SHP77 (cell line): ENCODE measurements around the gene TMTC2.

Experiments used
- DNase-seq, 2 experiments: peaks; one replicate each; lab custom pipeline; 2025; lab: John Stamatoyannopoulos, UW

Gene TMTC2

GRCh38 chr12:83015390-83016217, 328.9 kb downstream of the TMTC2 start:
- no peak for DNase-seq

DNA sequence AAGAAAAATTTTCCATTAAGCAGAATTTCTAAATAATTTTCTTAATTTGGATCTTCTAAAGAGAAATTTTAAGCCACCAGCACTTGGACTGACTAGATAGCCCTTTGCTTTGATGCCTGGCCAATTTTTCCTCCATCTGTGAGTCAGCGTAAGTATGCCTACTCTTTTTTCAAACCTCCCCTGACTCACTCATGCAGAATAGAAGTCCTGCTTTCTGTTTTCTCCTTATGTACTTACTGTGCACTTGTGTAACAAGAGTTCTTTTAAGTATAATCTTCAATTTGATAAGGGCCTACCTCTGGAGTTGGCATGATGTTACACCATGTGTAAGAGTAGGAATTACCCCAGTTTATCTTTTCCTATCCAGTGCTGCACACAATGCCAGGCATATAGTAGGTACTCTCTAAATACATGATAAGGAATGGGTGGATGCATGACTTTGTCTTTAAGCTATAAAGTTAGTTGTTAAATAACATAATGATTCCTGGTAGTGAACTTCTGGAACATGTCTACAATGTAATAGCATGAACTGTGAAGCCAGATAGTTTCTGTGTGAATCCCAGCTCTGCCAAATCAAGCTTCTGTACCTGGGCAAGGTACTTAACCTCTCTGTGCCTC, 329.6 kb downstream of the TMTC2 start:
- DNase-seq = no peak

DNA sequence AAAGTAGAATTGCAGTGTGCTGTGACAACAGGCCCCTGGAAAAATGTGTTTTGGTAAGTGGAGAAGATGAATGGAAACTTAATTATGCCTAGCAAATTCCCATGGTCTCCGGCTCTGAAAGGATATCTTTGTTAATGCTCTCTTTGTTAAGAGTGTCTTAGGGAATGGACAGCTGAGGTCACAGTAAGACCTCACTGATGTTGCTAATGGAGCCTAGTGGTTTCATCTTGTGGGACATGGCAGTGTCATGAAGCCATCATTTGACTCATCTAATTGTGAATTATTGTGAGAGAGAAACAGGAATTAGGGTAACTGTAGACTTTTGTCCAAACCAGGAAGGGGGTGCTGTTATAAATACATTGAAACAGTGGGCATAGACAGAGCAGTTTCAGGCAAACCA, 330.3 kb downstream of the TMTC2 start:
- DNase-seq = no peak

DNA sequence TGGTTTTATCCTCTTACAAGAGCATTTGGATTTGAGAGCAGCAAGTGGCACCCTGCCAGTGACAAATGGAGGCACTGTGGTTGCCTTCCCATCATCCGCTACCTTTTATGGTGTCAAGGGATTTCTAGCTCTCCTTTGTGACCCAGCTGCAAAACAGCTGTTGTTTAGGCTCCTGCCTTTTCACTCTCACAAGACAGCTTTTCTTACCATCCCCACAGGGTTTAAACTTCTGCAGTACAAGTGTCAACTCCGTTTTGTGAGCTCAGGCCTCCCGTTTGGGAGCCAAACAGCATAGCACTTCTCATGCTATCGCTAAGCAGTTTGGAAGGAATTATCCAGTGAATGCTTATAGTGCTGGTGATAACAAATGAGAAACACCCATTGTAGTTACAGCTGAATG, 331.4 kb downstream of the TMTC2 start:
- DNase-seq = no peak

DNA sequence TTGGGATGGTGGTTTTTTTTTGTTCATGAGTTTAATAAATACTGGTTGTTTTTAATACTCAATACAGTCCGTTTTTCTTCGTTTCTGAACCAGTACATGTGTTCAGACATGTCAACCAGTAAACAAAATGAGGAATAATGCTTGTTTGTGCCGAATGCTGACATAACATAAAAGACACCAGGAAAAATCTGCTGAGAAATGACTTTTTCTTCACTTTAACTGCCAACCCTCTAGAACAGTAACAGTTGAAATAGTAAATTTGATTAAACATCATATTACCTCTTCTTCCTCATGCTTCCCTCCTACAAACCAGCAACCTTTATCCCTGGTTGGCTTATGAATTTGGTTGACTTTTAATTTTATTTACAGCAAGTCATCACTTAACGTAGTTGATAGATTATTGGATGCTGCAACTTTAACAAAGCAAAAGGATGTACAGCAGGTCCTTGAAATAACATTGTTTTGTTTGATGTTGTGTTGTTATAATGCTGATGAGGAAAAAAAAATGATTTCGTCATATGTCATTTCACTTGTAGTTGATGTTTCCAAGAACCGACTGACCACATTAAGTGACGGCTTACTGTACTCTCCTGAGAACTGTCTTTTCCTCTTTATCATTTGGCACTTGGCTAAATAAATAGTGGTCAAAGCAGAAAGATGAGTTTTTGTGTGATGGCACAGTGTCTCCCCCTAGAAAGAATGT, 340.5 kb downstream of the TMTC2 start:
- DNase-seq = no peak

DNA sequence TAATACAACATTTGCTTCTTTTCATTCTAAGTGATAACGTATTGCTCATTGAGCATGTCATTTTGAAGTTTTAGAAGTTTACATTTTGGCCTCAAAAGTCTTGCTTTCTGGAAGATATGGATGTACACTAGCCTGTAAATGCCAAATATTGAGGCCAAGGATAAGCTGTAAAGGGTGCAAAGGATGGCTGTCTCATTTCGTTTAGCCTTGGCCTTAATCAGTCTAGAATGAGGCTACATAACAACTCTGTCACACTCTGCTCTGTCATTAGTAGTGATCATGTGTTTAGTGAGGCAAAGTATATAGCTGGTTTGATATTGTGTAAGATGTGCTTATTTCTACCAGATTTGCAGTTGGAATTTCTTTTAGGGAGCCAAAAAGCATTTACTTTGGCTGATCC, 344.5 kb downstream of the TMTC2 start:
- DNase-seq = no peak

DNA sequence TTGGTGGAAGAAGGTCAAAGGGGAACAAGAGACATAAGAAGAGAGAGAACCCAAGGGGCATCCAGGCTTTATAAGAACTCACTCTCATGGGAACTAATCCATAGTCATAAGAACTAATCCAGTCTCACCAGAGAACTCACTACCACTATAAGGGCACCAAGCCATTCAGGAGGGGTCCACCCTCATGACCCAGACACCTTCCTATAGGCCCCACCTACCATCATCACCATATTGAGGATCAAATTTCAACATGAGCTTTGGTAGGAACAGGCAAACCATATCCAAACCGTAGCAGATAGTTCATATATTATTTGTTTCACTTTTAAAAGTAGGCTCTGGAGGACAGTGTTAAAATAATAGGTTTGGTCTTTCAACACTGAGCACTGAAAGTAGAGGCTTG, 350.1 kb downstream of the TMTC2 start:
- DNase-seq = no peak

- DNase-seq = no peak
Observed at GRCh38 chr12:83039413-83039812, 352.7 kb downstream of the TMTC2 start.

DNA sequence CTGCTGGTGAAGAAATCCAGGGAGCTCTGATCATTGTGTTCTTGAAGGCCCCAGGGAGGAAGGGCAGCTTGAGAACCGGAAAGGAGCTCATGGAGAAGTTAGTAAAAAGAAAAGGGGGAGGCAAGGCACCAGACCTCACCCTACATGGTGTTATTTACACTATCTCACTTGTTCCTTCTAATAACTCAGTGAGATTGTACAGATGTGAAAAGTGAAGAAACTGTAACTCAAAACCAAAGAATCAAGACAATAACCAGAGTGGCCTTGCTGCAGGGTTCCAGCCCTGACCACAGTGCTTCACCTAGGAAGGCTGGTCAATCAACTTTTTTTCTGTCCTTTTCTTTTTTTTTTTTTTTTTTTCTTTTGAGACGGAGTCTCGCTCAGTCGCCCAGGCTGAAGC, 353.6 kb downstream of the TMTC2 start:
- DNase-seq = no peak

GRCh38 chr12:83040991-83041390, 354.3 kb downstream of the TMTC2 start:
- no peak for DNase-seq

DNA sequence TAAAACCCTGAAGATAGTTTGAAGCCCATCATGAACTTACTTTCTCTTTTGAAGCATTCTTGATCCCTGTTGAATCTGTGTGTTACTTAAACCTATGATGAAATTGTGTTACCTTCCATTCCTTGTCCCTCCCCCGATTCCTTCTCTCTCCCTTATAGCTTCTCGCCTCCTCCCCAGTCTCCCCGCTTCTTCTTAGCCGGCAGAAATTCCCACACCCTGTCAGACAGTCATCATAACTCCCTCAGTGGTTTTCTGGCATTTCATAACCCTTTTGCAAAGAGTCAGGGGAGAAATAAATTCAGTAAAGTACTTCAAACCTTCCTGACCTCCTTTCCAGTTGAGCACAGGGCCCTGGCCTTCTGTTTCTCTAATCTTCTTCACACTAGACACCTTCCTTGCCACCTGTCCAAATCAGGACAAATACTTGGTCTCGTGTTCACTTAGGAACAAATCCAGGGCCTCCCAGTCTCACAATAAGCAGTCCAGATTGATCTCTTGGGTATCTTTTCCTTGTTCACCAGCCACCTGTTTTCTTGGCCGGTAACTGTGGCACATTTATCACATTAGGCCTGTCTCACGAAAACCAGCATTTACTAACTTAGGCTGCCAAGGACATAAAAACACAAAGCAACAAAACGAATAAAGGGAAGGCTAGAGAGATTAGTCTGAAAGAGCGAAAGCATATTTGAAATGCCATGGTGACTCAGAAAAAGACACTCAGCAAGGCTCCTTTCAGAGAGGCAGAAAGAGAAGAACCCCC, 355.9 kb downstream of the TMTC2 start:
- DNase-seq = no peak

DNA sequence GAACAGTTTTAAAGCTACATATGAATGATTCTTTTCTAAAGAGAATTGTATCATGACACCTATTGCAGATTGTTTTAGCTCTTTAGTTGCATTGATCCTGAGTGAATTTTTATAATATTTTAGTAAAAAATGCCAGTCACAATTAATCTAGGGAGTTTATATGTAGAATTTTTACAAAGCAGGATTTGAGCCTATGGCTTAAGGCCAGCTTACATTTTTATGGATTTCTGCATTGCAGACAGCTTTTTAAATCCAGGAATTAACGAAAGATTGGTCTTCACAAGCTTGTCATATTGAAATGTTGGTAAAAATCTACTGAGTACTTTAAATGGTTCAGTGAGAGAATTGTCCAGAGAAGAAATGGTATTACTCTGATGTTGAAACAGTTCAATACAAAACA, 358.0 kb downstream of the TMTC2 start:
- no peak for DNase-seq

GRCh38 chr12:83046019-83046418, 359.3 kb downstream of the TMTC2 start:
- DNase-seq = no peak

DNA sequence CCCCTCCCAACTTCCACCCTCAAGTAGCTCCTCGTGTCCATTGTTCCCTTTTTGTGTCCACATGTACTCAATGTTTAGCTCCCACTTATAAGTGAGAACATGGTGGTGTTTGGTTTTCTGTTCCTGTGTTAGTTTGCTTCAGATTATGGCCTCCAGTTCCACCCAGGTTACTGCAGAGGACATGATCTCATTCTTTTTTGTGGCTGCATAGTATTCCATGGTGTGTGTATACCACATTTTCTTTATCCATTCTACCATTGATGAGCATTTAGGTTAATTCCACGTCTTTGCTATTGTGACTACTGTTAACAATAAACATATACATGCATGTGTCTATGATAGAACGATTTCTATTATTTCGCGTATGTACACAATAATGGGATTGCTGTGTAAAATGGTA, 362.6 kb downstream of the TMTC2 start:
- DNase-seq = no peak

GRCh38 chr12:83052890-83053541, 366.3 kb downstream of the TMTC2 start:
- DNase-seq = no peak

GRCh38 chr12:83057436-83057835, 370.7 kb downstream of the TMTC2 start:
- DNase-seq = no peak

- DNase-seq = no peak
Observed at GRCh38 chr12:83059107-83059506, 372.4 kb downstream of the TMTC2 start.

- DNase-seq = no peak
Observed at GRCh38 chr12:83065562-83065961, 378.9 kb downstream of the TMTC2 start.

DNA sequence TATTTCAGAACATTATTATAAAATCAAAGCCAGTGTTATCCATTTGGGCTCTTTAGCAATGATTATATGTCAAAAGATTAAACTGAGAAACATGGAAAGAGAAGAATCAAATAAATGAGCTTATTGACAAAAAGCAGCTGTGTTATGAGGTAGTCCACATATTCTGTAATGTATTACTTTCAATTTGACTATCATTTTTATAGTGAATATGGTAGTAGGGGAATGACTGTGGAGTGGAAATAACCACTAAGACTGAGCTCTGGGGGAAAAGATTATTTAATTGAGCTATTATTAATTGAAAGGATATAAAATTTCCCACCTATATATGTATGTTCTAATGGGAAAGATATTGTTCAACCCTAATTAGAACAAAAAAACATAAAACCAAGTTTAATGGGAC, 381.3 kb downstream of the TMTC2 start:
- no peak for DNase-seq

GRCh38 chr12:83074358-83074894, 387.7 kb downstream of the TMTC2 start:
- no peak for DNase-seq

DNA sequence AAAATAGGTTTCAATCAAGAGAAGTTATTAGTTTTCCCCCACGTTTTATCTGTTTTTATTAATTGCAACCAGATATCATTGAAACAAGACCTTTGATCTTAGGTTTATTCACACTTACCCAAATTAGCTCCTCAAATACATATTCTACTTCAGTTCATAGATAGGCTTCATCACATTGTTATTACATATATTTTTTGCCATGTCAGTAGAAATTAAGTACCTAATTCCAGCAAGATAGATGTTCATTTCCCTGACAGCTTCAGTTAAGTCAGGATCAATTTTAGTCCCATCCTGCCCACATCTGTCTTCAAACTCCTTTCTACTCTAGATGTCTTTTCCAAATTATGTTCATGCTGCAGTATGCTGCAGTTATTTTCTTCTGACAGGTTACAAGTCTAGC, 388.8 kb downstream of the TMTC2 start:
- no peak for DNase-seq

GRCh38 chr12:83077041-83077440, 390.3 kb downstream of the TMTC2 start:
- no peak for DNase-seq
